ENCODE results near the gene TUT4.

TUT4 gene

GRCh38 chr1:52426371-52426770, 126.5 kb downstream of the TUT4 start:
- no peak overlapping the region for H3K27ac ChIP-seq
- no peak for TF ChIP-seq ZFX (IDR thresholded peaks at IDR 0.05)
- no peak for TF ChIP-seq CTCF (conservative IDR thresholded peaks at IDR 0.05)

GRCh38 chr1:52424813-52425212, 128.1 kb downstream of the TUT4 start:
- no peak for TF ChIP-seq ZFX (IDR thresholded peaks at IDR 0.05)
- no peak for TF ChIP-seq CTCF (conservative IDR thresholded peaks at IDR 0.05)
- H3K27ac ChIP-seq, result no peak overlapping the region

- H3K27ac ChIP-seq, result no peak overlapping the region
- no peak for TF ChIP-seq ZFX (IDR thresholded peaks at IDR 0.05)
- no peak for TF ChIP-seq CTCF (conservative IDR thresholded peaks at IDR 0.05)
These were observed 128.7 kb downstream of the TUT4 start for GRCh38 chr1:52424231-52424636.

GRCh38 chr1:52423771-52424170, 129.1 kb downstream of the TUT4 start:
- TF ChIP-seq ZFX (IDR thresholded peaks at IDR 0.05) (no peak), CTCF (conservative IDR thresholded peaks at IDR 0.05) (no peak)
- H3K27ac ChIP-seq, result no peak overlapping the region

- no peak overlapping the region for H3K27ac ChIP-seq
- TF ChIP-seq CTCF (conservative IDR thresholded peaks at IDR 0.05) (no peak), ZFX (IDR thresholded peaks at IDR 0.05) (no peak)
These were observed 129.8 kb downstream of the TUT4 start for GRCh38 chr1:52423055-52423454.

- H3K27ac ChIP-seq, result no peak overlapping the region
- no peak for TF ChIP-seq ZFX (IDR thresholded peaks at IDR 0.05)
- no peak for TF ChIP-seq CTCF (conservative IDR thresholded peaks at IDR 0.05)
These were observed 132.2 kb downstream of the TUT4 start for GRCh38 chr1:52420713-52421112.

- TF ChIP-seq ZFX (IDR thresholded peaks at IDR 0.05), result no peak
- no peak for TF ChIP-seq CTCF (conservative IDR thresholded peaks at IDR 0.05)
- H3K27ac ChIP-seq, result no peak overlapping the region
These were observed 136.1 kb downstream of the TUT4 start for GRCh38 chr1:52416811-52417210.

Data from C4-2B (cell line).